ENCODE data around the gene BHLHE41. TPM values are rescaled to one million over a fixed set of nuclear protein-coding genes. Genes with fewer than 3 reads are reported as not detected.
A peak's percentile ranks its signal among the peaks of the same experiment; 100 is the strongest.

The BHLHE41 gene
- total and polyA plus RNA-seq, 9 donors: 1.1 to 3.9 (median 1.8) TPM

DNA sequence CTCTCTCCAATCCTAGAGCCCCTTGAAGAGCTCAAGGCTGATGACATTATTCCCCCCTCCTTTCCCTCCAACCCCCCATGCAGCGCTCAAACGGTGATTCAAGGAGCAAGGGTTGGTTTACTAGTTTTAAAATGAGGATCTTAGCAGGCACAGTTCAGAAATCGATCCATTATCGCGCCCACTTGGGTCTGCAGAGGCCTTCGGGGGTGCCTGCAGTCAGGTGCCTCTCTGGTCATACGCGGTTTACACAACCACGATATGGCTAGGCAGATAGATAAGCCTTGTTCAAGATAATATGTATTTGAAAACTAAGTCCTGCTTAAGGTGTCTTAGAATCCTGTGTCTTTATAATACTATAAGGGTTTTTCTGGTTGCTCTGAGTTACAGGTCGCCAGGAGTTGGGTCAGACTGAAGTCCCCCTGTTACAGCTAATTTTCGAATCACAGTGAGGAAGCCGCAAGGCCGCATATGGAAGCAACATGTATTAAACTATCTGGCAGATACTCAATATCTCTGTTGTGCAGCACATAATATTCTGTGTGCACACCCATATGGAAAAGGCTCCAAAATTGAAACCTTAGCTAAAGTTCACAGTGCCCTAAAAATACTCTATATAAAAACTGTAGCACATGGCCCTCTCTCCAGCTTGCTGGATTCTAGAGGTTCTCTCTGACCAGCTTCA, 10.0 kb downstream of the BHLHE41 start:
- peak overlapping the region; percentile 52 for H3K4me3 ChIP-seq (ENCODE audit: low read length)
- no peaks in the 10 kb centered on the region for H3K9me3 ChIP-seq (replicated peaks; ENCODE audit: control insufficient read depth, low read depth, low read length)
- H3K4me1 ChIP-seq (ENCODE audit: control insufficient read depth, insufficient read depth, low read length): peaks cover 36% of the 10 kb centered on the region
- H3K36me3 ChIP-seq (ENCODE audit: control insufficient read depth, insufficient read depth, low read length): no peaks in the 10 kb centered on the region
- WGBS (ENCODE audit: insufficient coverage): 0% methylated on average over 1 of the region's 13 CpGs
- peak overlapping the region; percentile 86 for H3K27ac ChIP-seq (ENCODE audit: low read length)
- peak; percentile 71 for DNase-seq
- no peaks in the 10 kb centered on the region for H3K27me3 ChIP-seq (ENCODE audit: control insufficient read depth, insufficient read depth, low read length)

DNA sequence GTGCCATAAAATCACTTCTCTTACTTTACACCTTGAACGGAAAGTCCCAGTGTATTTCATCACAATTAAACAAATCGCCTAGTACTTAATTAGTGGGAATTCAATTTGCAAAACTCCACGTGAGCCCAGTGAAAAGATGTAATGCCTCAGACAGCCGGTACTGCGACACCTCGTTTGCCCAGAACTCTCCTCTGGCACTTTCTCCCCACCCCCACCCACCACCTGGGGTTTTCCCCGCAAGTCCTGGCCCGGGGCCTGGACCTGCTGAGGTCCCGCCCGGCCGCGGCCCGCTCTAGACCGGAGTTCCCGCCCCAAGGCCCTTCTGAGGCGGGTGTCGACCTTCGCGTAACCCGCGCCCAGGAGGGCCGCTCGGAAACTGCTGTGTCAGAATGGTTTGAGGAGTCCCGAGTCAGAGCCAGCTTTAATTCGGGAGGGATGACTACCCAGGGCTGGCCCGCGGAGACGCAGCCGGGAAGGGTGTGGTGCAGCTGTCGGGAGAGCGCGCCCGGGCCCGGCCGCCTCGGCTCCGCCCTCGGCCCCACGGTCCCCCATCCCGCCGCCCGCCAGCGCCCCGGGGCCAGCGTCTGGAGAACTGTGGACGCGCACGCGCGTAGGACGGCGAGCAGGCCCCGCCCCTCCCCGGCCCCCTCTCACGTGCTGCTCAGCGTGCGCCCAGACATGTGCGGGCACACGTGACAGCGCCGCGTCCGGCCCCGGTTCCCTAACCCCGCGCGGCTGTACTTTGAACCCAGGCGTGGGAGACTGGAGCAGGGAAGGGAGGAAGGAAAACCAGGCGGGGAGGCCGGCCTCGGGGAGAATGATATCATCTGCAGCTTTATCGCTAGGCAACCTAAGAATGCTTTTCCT, 10.8 kb downstream of the BHLHE41 start:
- no peaks in the 10 kb centered on the region for H3K36me3 ChIP-seq (ENCODE audit: control insufficient read depth, insufficient read depth, low read length)
- DNase-seq: peak; percentile 97
- peak overlapping the region; percentile 87 for H3K27ac ChIP-seq (ENCODE audit: low read length)
- no peaks in the 10 kb centered on the region for H3K27me3 ChIP-seq (ENCODE audit: control insufficient read depth, insufficient read depth, low read length)
- H3K4me3 ChIP-seq (ENCODE audit: low read length): peak overlapping the region; percentile 52
- under 1% methylated on average over 59 of the region's 72 CpGs for WGBS (ENCODE audit: insufficient coverage)
- H3K4me1 ChIP-seq (ENCODE audit: control insufficient read depth, insufficient read depth, low read length): peaks cover 43% of the 10 kb centered on the region
- H3K9me3 ChIP-seq (replicated peaks; ENCODE audit: control insufficient read depth, low read depth, low read length): no peaks in the 10 kb centered on the region

DNA sequence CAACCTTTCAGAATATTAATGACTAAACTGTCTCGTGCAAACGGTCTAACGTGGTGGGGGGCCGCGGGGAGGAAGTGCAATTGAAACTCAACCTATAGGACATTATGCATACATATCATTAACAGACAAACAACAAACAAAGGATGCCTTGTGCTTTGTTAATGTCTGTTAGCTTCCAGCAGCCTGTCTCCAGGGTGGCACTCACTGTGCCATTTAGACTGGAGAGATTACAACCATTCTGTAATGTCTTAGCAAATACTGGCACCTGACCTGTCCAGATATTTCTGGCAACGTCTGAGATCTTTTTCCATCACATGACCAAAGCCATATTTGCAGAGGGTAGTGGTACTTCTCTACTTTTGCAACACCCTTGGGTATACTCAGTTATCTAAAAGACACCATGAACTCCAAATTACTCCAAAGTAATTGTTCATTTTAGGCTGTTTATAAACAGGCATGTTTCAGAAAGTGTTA, 11.6 kb downstream of the BHLHE41 start:
- DNase-seq: peak; percentile 63
- Histone ChIP-seq H3K9me3 (replicated peaks; ENCODE audit: control insufficient read depth, low read depth, low read length) (no peaks in the 10 kb centered on the region), H3K27ac (ENCODE audit: low read length) (peak overlapping the region; percentile 87), H3K36me3 (ENCODE audit: control insufficient read depth, insufficient read depth, low read length) (no peaks in the 10 kb centered on the region), H3K4me1 (ENCODE audit: control insufficient read depth, insufficient read depth, low read length) (peaks cover 46% of the 10 kb centered on the region), H3K27me3 (ENCODE audit: control insufficient read depth, insufficient read depth, low read length) (no peaks in the 10 kb centered on the region), H3K4me3 (ENCODE audit: low read length) (no peak overlapping the region)
- 27% methylated on average over 3 of the region's 6 CpGs for WGBS (ENCODE audit: insufficient coverage)

DNA sequence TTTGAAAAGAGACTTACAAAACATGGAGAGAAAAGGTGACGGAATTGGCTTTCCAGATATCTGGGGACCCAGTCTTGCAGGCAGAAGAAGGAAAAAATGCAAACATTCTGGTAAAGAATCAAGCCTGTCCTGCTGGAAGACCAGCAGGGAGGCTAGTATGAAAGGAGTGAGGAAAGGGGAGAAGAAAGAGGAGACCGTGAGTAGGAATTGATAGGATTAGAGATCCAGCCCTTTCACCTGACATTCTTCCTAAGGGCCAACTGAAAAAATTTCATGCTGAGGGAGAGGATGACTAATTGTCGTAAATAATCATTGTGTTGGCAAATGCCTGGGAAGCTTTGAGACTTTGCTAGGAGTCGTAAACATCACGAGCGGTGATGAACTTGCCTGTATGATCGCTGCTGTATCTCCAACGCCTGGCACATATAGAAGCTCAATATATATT, 12.1 kb downstream of the BHLHE41 start:
- no peak for DNase-seq
- no peaks in the 10 kb centered on the region for H3K36me3 ChIP-seq (ENCODE audit: control insufficient read depth, insufficient read depth, low read length)
- H3K9me3 ChIP-seq (replicated peaks; ENCODE audit: control insufficient read depth, low read depth, low read length): no peaks in the 10 kb centered on the region
- 80% methylated on average over 2 of the region's 8 CpGs for WGBS (ENCODE audit: insufficient coverage)
- peaks cover 46% of the 10 kb centered on the region for H3K4me1 ChIP-seq (ENCODE audit: control insufficient read depth, insufficient read depth, low read length)
- peak overlapping the region; percentile 21 for H3K27ac ChIP-seq (ENCODE audit: low read length)
- H3K27me3 ChIP-seq (ENCODE audit: control insufficient read depth, insufficient read depth, low read length): no peaks in the 10 kb centered on the region
- H3K4me3 ChIP-seq (ENCODE audit: low read length): no peak overlapping the region

DNA sequence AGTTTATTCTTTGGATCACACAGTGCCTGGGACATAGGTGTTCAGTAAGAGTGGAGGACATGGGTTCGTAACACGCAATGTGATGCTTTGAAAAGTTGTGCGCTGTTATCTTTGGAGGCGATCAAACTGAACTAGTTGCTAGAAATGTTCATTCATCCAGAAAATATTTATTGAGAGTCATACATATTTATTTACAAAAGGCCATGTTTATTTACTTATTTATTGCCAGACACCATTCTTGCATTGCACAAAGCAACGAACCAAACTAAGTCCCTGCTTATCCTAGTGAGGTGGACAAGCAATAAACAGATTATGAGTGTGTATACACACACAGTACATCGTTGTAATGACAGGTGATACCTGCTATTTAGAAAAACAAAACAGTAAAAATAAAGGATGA, 12.6 kb downstream of the BHLHE41 start:
- H3K4me3 ChIP-seq (ENCODE audit: low read length): no peak overlapping the region
- WGBS (ENCODE audit: insufficient coverage): no CpG with 5 or more reads among the region's 6 CpGs

DNA sequence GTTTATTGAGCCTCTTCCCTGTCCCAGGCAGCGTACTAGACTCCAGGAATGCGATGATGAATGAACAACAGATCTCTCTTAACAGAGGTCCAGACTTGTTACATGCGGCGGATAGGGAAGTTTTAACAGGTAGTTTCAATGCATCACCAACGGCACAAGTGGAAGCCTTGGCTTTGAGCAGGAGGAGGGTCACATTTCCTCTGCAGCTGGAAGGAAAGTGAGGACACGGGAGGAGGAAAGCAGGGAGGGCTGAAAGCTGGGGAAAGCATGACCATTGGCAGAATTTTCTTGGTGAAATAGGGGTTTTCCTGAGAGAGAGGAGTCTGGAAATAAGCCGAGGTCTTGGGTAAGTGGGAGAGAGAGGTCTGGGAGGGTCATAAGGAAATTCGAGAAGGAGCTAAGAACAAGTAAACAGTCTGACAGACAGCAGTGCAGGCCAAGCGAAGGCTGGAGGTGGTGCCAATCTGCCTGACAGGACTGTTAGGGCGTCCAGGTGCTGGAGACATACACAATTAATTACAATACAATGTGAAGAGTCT, 15.4 kb downstream of the BHLHE41 start:
- 22% methylated on average over 6 of the region's 10 CpGs for WGBS (ENCODE audit: insufficient coverage)
- H3K9me3 ChIP-seq (replicated peaks; ENCODE audit: control insufficient read depth, low read depth, low read length): no peaks in the 10 kb centered on the region
- H3K4me3 ChIP-seq (ENCODE audit: low read length): no peak overlapping the region
- DNase-seq: peak; percentile 87
- H3K27me3 ChIP-seq (ENCODE audit: control insufficient read depth, insufficient read depth, low read length): no peaks in the 10 kb centered on the region
- H3K4me1 ChIP-seq (ENCODE audit: control insufficient read depth, insufficient read depth, low read length): peaks cover 39% of the 10 kb centered on the region
- H3K27ac ChIP-seq (ENCODE audit: low read length): peak overlapping the region; percentile 82
- H3K36me3 ChIP-seq (ENCODE audit: control insufficient read depth, insufficient read depth, low read length): no peaks in the 10 kb centered on the region

More for the DNA sequence above, 12.6 kb downstream of the BHLHE41 start:
- no peak overlapping the region for H3K27ac ChIP-seq (ENCODE audit: low read length)
- peaks cover 46% of the 10 kb centered on the region for H3K4me1 ChIP-seq (ENCODE audit: control insufficient read depth, insufficient read depth, low read length)
- DNase-seq: no peak
- H3K27me3 ChIP-seq (ENCODE audit: control insufficient read depth, insufficient read depth, low read length): no peaks in the 10 kb centered on the region
- no peaks in the 10 kb centered on the region for H3K36me3 ChIP-seq (ENCODE audit: control insufficient read depth, insufficient read depth, low read length)
- H3K9me3 ChIP-seq (replicated peaks; ENCODE audit: control insufficient read depth, low read depth, low read length): no peaks in the 10 kb centered on the region

DNA sequence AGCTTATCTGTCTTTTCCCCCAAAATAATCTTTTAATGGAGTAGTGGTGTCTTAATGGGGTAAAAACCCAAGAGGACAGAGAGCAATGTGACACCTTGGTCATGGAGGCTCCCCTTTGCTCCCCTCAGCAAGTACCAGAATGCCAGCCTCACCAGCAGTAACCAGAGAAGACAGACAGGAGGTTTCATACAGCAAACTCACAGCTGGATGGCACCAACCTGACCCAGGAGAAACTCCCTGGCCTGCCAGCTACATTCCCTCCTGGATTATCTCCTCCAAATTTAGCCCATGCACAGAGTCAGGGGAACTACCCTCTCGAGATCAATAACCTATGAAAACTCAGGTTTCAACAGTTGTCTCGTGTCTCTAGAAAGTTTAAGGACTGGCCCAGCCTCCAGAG, 15.9 kb downstream of the BHLHE41 start:
- Histone ChIP-seq H3K4me3 (ENCODE audit: low read length) (no peak overlapping the region), H3K36me3 (ENCODE audit: control insufficient read depth, insufficient read depth, low read length) (no peaks in the 10 kb centered on the region), H3K4me1 (ENCODE audit: control insufficient read depth, insufficient read depth, low read length) (peaks cover 38% of the 10 kb centered on the region), H3K27me3 (ENCODE audit: control insufficient read depth, insufficient read depth, low read length) (no peaks in the 10 kb centered on the region), H3K9me3 (replicated peaks; ENCODE audit: control insufficient read depth, low read depth, low read length) (no peaks in the 10 kb centered on the region), H3K27ac (ENCODE audit: low read length) (peak overlapping the region; percentile 82)
- DNase-seq: peak; percentile 52
- WGBS (ENCODE audit: insufficient coverage): no CpG with 5 or more reads among the region's 2 CpGs

DNA sequence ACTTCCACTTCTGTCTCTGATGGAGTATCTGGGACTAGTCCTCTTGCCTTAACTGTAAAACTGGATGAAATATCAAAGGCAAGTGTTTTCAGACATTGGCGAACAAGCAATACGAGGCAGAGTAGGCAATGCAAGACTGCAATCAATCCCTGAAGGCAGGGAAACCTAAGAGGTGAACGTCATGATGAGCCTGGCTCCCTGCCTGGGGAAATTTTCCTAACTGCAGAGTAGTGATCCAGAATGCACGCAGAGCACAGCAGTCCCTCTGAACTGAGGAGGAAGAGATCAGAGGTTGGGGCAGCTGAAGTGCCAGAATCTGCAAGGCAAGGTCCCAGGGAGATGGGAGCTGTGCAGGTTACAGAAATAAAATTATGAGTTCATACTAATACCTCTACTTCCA, 18.5 kb downstream of the BHLHE41 start:
- peak; percentile 64 for DNase-seq
- Histone ChIP-seq H3K36me3 (ENCODE audit: control insufficient read depth, insufficient read depth, low read length) (no peaks in the 10 kb centered on the region), H3K27ac (ENCODE audit: low read length) (no peak overlapping the region), H3K9me3 (replicated peaks; ENCODE audit: control insufficient read depth, low read depth, low read length) (no peaks in the 10 kb centered on the region), H3K4me1 (ENCODE audit: control insufficient read depth, insufficient read depth, low read length) (peaks cover 24% of the 10 kb centered on the region), H3K27me3 (ENCODE audit: control insufficient read depth, insufficient read depth, low read length) (no peaks in the 10 kb centered on the region), H3K4me3 (ENCODE audit: low read length) (no peak overlapping the region)
- 23% methylated on average over 4 of the region's 4 CpGs for WGBS (ENCODE audit: insufficient coverage)

DNA sequence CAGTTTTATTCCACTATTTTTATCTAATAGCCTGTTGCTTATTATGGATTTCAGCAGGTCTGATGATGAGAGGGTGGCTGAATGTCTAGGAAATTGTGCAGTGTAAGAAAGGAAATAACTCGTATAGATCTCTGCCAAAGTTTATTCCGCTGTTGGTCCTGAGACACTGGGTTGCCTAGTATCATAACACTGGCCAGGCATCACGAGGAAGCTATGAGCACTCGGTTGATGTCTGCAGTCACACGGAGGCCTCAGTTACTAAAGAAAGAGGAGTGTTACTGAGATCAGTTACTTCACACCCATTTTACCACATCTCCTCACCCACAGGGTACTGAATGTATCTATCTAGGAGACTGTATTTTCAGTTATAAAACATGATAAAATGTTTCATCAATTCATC, 21.9 kb downstream of the BHLHE41 start:
- H3K36me3 ChIP-seq (ENCODE audit: control insufficient read depth, insufficient read depth, low read length): no peaks in the 10 kb centered on the region
- peak; percentile 91 for DNase-seq
- 48% methylated on average over 2 of the region's 5 CpGs for WGBS (ENCODE audit: insufficient coverage)
- no peaks in the 10 kb centered on the region for H3K9me3 ChIP-seq (replicated peaks; ENCODE audit: control insufficient read depth, low read depth, low read length)
- peaks cover 6% of the 10 kb centered on the region for H3K4me1 ChIP-seq (ENCODE audit: control insufficient read depth, insufficient read depth, low read length)
- peak overlapping the region; percentile 53 for H3K27ac ChIP-seq (ENCODE audit: low read length)
- no peaks in the 10 kb centered on the region for H3K27me3 ChIP-seq (ENCODE audit: control insufficient read depth, insufficient read depth, low read length)
- H3K4me3 ChIP-seq (ENCODE audit: low read length): no peak overlapping the region

DNA sequence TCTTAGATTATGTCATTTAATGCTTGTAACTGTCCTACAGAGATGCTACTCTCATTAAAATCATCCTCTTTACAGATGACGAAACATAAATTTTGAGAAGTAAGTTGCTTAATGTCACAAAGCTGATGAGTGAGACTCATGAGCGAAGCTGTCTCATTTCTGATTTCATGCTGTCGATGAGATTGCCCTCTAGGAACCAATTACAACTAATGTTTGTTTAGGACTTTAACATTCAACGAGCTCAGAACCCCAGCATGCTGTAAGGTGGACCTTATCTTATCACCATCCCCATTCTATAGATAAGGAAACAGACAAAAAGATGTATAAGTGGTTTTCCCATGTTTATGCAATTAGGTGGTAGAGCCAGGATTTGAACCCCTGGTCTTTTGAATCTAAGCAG, 23.1 kb downstream of the BHLHE41 start:
- Histone ChIP-seq H3K9me3 (replicated peaks; ENCODE audit: control insufficient read depth, low read depth, low read length) (no peaks in the 10 kb centered on the region), H3K4me1 (ENCODE audit: control insufficient read depth, insufficient read depth, low read length) (peaks cover 6% of the 10 kb centered on the region), H3K27me3 (ENCODE audit: control insufficient read depth, insufficient read depth, low read length) (no peaks in the 10 kb centered on the region), H3K36me3 (ENCODE audit: control insufficient read depth, insufficient read depth, low read length) (no peaks in the 10 kb centered on the region), H3K4me3 (ENCODE audit: low read length) (no peak overlapping the region), H3K27ac (ENCODE audit: low read length) (no peak overlapping the region)
- DNase-seq: no peak
- no CpG with 5 or more reads among the region's 4 CpGs for WGBS (ENCODE audit: insufficient coverage)

All from muscle of leg (tissue), 11 donors.